Adrenal gland (tissue), 12 donors: ENCODE data around the gene PARD3B. TPM values are rescaled to one million over a fixed set of nuclear protein-coding genes. Genes with fewer than 3 reads are reported as not detected.

ENCODE experiments used
- DNase-seq, 7 donors: peaks; one replicate each; pipeline ENCODE4 v3.0.0-alpha.2; 2019 to 2020
- H3K27ac ChIP-seq, 5 donors: fragments of 200-600 bp; sonication (generic) in 4 of 5; 1 replicate in 3 of 5; 2 replicates in 2 of 5; pipeline versions ENCODE4 v1.5.1 to v1.8.0; 2016 to 2020; ENCODE audit warnings: mild to moderate bottlenecking in 1 of 5
- H3K27me3 ChIP-seq: fragments of 200-600 bp; 2 replicates; pipeline ENCODE4 v1.8.0; 2021
- H3K36me3 ChIP-seq, 2 donors: fragments of 200-600 bp; replicated peaks in 1 of 2; 1 replicate in 1 of 2; 2 replicates in 1 of 2; pipeline versions ENCODE4 v1.5.1 to v1.8.0; 2018 to 2022
- H3K4me1 ChIP-seq, 2 donors: fragments of 200-600 bp; replicated peaks in 1 of 2; 1 replicate in 1 of 2; 2 replicates in 1 of 2; pipeline versions ENCODE4 v1.5.1 to v1.8.0; 2018 to 2021
- H3K4me3 ChIP-seq, 4 donors: fragments of 200-600 bp; sonication (generic) in 3 of 4; one replicate each; pipeline ENCODE4 v1.5.1; 2016 to 2018
- H3K9me3 ChIP-seq, 3 donors: fragments of 200-600 bp; sonication (generic) in 1 of 3; replicated peaks in 1 of 3; 1 replicate in 2 of 3; 2 replicates in 1 of 3; pipeline versions ENCODE4 v1.5.1 to v1.8.0; 2016 to 2021
- CTCF ChIP-seq, 6 experiments: fragments of 450-650 bp in 4 of 6; fragments of 200-600 bp in 2 of 6; sonication (generic) in 1 of 6; IDR thresholded peaks; 1 replicate in 5 of 6; 2 replicates in 1 of 6; pipeline versions ENCODE4 v1.5.1 to v1.8.0; 2016 to 2021; ENCODE audit warnings: antibody characterized with exemption in 6 of 6, mild to moderate bottlenecking in 2 of 6, moderate library complexity in 1 of 6
- POLR2A ChIP-seq, 2 donors: fragments of 450-650 bp; IDR thresholded peaks; one replicate each; pipeline ENCODE4 v1.6.1; 2017; ENCODE audit warnings: antibody characterized with exemption in 2 of 2, mild to moderate bottlenecking in 2 of 2, moderate library complexity in 1 of 2
- WGBS, 4 donors: extraction: QIAGEN DNeasy Blood & Tissue Kit in 2 of 4; methylation state at CpG; one replicate each; pipeline versions ENCODE4 v1.1.5 to v1.1.7; 2013 to 2017; 5-methylcytosine and 5-hydroxymethylcytosine counted together
- intact Hi-C, 2 donors: fragments of 100-400 bp; cut with DNase I; formaldehyde crosslinking; loops; one replicate each; pipeline versions ENCODE4 v1.14.1 to v1.15.0; 2022 to 2023
- polyA plus RNA-seq, 3 donors: library from polyadenylated mRNA; stranded (reverse); fragments of 200-250 nt in 2 of 3; fragments of 350-450 nt in 1 of 3; fragmentation: Illumina TruSeq in 1 of 3; extraction: RNeasy Lipid Tissue Mini Kit (QIAGEN cat#74804) in 1 of 3; gene quantifications; one replicate each; pipeline ENCODE4 v1.2.3, GENCODE V29; 2013 to 2014
- total RNA-seq, 9 donors: library from RNA; depleted of rRNA in 4 of 9; stranded (reverse); fragments of >200 nt in 4 of 9; fragments of 120-200 nt in 1 of 9; fragmentation: NEBNext Ultra II Directional in 1 of 9; extraction: Animal tissue kit (Norgen Biotek cat#: 25700) in 1 of 9; gene quantifications; one replicate each; pipeline versions ENCODE4 v1.1.0 to v1.2.4, GENCODE V29; 2013 to 2023
- donor health status: healthy with polysubstance abuse.
- donor health status: Bipolar disorder and iron deficiency.
- donor health status: DM: yes; HTN: yes; CAD: no.
- donor health status: DM: no; HTN: no; CAD: no.
- donor health status: DM: no; HTN: no; CAD: no.
- donor health status: DM: yes; HTN: yes; CAD: no.

The PARD3B gene
- total and polyA plus RNA-seq, 12 donors, result 1.9 to 20.4 (median 9.5) TPM

- WGBS, 4 donors, result 85 to 100% (median 97%) methylated on average over 1 of the region's 1 CpG
- TF ChIP-seq CTCF (IDR thresholded peaks at IDR 0.05), result no peak
- no peak for TF ChIP-seq POLR2A (IDR thresholded peaks at IDR 0.05)
- intact Hi-C loops, result no loop called here
- no peaks in the 10 kb centered on the region for H3K9me3 ChIP-seq
- H3K36me3 ChIP-seq, result no peaks in the 10 kb centered on the region
- H3K27ac ChIP-seq, result no peak overlapping the region
- H3K27me3 ChIP-seq, result no peaks in the 10 kb centered on the region
- no peak overlapping the region for H3K4me3 ChIP-seq
- no peak for DNase-seq
- peaks cover 0 to 12% of the 10 kb centered on the region in 2 donors for H3K4me1 ChIP-seq
These were observed 352.3 kb downstream of the PARD3B start for GRCh38 chr2:204897561-204897960.

GRCh38 chr2:204898928-204899640 is 353.8 kb downstream of the PARD3B start:
- Histone ChIP-seq H3K4me3 (no peak overlapping the region), H3K9me3 (no peaks in the 10 kb centered on the region), H3K4me1 (peaks cover 0 to 12% of the 10 kb centered on the region in 2 donors), H3K27me3 (no peaks in the 10 kb centered on the region), H3K36me3 (no peaks in the 10 kb centered on the region), H3K27ac (no peak overlapping the region)
- DNase-seq, result no peak
- 90 to 96% (median 92%) methylated on average over 4 of the region's 4 CpGs for WGBS, 4 donors
- TF ChIP-seq POLR2A (IDR thresholded peaks at IDR 0.05) (no peak), CTCF (IDR thresholded peaks at IDR 0.05) (no peak)
- intact Hi-C loops, result no loop called here

GRCh38 chr2:204899983-204900382 is 354.7 kb downstream of the PARD3B start:
- WGBS, 4 donors, result 79 to 92% (median 87%) methylated on average over 2 of the region's 2 CpGs
- H3K27ac ChIP-seq, result no peak overlapping the region
- intact Hi-C loops, result no loop called here
- no peaks in the 10 kb centered on the region for H3K36me3 ChIP-seq
- peaks cover 0 to 12% of the 10 kb centered on the region in 2 donors for H3K4me1 ChIP-seq
- no peak for DNase-seq
- TF ChIP-seq POLR2A (IDR thresholded peaks at IDR 0.05) (no peak), CTCF (IDR thresholded peaks at IDR 0.05) (no peak)
- H3K4me3 ChIP-seq, result no peak overlapping the region
- H3K9me3 ChIP-seq, result no peaks in the 10 kb centered on the region
- no peaks in the 10 kb centered on the region for H3K27me3 ChIP-seq

GRCh38 chr2:204900487-204900886 is 355.2 kb downstream of the PARD3B start:
- intact Hi-C loops, result no loop called here

More at GRCh38 chr2:204900487-204900886, 355.2 kb downstream of the PARD3B start:
- H3K4me3 ChIP-seq, result no peak overlapping the region
- TF ChIP-seq CTCF (IDR thresholded peaks at IDR 0.05), result no peak
- no peak for TF ChIP-seq POLR2A (IDR thresholded peaks at IDR 0.05)
- no peaks in the 10 kb centered on the region for H3K9me3 ChIP-seq
- H3K27me3 ChIP-seq, result no peaks in the 10 kb centered on the region
- H3K4me1 ChIP-seq, result peaks cover 0 to 12% of the 10 kb centered on the region in 2 donors
- H3K36me3 ChIP-seq, result no peaks in the 10 kb centered on the region
- H3K27ac ChIP-seq, result no peak overlapping the region
- no peak for DNase-seq
- 8 to 18% (median 13%) methylated on average over 2 of the region's 2 CpGs for WGBS, 4 donors
